NAMALWA (cell line): ENCODE measurements around the gene MPEG1.

Experiments
- DNase-seq: peaks from one replicate; pipeline ENCODE4 v3.0.0-alpha.2; 2015; ENCODE audit warnings: low spot score

Gene MPEG1, protein sequence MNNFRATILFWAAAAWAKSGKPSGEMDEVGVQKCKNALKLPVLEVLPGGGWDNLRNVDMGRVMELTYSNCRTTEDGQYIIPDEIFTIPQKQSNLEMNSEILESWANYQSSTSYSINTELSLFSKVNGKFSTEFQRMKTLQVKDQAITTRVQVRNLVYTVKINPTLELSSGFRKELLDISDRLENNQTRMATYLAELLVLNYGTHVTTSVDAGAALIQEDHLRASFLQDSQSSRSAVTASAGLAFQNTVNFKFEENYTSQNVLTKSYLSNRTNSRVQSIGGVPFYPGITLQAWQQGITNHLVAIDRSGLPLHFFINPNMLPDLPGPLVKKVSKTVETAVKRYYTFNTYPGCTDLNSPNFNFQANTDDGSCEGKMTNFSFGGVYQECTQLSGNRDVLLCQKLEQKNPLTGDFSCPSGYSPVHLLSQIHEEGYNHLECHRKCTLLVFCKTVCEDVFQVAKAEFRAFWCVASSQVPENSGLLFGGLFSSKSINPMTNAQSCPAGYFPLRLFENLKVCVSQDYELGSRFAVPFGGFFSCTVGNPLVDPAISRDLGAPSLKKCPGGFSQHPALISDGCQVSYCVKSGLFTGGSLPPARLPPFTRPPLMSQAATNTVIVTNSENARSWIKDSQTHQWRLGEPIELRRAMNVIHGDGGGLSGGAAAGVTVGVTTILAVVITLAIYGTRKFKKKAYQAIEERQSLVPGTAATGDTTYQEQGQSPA

DNA sequence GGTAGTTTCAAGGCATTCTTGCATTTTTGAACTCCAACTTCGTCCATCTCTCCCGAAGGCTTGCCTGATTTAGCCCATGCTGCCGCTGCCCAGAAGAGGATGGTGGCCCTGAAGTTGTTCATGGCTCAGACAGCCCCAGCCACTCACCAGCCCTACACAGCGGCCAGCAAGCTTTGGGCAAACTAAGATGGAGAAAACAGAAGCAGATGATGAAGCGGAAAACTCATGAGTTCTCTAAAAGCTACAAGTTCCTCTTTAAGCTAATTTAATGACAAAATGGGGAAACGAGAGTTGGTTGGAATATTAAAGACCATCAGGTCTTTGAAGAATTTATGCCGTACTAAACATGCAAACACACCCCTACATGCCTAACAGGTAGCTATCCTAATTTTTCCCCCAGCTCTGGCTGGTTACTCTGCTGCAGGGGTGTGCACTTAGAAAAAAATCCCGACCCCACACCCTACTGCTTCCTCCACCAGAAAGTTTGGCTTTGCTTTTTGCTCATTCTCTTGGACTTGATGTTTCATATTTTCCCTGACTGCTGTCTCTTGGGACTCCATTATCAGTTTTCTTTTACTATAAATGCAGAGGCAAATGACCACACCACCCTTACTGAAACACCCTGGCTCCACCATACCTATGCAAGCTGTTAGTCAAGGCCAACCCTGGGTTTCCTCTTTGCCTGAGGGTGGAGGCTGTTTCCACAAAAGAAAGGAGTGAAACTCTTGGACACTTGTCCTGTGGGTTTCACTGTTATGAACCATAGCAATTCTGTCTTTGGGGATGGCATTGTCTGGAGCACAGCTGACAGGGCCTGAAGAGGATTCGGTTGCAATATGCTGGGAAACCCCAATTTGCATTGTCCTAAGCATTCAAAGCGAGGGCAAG lies at the start of gene MPEG1:
TSS of gene MPEG1 (minus strand) at position 184 of the 888 bp plus-strand sequence. CDS start at position 122, 62 bp downstream.
- peak; percentile 71 for DNase-seq

DNA sequence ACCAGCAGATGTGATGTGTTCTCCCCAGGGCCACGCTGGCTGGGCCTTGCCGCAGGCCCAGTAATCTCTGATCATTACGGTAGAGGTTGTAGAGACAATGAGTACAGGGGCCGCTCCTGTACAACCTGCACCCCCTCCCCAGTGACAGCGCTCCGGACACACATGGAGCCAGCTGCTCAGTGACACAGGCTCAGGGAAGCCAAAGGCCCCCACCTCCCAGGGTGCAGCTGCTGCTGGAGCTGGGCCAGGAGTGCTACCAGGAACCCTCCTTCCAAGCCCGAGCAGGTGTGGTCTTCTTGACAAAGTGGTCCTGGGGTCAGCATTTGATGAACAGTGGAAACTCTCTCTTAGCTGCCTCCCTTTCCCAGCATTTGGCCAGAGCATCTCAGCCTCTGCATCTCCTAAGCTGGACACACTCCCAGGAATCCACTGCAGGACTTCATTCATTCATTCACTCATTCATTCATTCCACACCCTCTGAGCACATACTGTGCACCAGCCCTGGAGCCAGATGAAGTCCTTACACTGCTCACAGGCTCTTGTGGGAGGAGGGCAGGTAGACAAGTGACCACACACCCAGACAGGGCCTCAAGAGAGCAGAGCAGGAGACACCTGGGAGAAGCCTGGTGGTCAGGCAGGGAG lies 49.6 kb upstream of the MPEG1 start:
- DNase-seq = no peak

DNA sequence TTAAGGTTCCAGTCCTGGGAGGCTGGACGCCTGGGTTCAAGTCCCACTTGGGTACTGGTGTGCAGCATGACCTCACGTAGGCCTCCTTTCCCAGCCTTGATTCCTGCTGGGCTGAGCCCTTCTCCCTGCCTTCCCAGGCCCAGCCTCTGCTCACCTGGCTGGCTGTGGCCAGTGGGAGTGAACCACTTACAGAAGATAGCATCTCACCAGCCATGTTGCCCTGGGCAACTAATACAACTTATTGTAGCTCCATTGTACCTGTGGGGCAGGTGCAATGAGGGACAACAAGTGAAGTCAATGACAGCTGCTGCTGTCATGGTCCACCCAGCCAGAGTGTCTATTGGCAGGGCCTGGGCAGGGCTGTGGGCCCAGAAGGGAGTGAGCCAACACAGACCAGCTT lies 48.4 kb upstream of the MPEG1 start:
- no peak for DNase-seq

DNA sequence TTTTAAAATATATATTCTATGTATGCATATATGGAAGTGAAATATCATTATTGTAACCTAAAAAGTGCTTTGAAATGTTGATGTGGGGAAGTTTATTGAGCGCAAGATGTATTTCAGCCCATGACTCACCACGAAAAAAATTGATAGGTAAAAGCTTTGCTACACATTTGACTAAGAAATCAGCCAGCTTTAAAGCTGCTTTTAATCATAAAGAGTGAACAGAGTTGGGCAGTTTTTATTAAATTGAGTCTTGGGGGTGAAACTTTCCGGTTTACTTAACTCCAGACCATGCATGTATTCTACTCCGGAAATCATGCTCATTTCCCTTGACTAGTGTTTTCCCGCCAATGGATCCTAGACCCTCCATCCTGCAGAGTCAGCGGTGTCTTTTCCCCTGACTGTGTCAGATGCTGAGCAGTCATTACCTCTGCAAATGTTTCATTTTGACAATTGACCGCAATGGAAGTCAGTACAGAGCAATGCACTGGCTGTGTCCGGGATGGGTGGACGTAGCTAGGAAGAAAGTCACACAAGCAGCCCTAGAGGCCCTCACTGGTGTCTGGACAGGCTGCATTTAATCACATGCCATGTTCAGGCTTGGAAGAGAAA lies 47.2 kb upstream of the MPEG1 start:
- DNase-seq = no peak

DNA sequence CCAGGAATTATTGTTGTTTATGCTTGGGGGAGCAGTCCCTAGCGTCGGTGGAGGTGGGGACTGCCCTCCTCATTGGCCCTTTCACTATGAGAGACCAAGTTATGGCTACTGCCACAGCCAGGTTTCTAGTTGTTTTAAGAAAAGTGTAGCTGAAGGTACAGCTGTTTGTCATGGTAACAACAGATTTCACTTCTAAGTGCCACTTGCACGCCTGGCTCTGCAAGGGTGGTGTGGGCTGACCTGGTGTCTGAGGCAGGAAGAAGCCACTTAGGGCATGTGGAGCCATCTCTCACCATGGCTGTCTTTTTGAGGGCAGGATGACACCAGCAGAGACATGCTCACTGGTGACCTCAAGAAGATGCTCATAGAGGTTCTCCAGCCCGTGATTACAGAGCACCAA lies 46.3 kb upstream of the MPEG1 start:
- no peak for DNase-seq

DNA sequence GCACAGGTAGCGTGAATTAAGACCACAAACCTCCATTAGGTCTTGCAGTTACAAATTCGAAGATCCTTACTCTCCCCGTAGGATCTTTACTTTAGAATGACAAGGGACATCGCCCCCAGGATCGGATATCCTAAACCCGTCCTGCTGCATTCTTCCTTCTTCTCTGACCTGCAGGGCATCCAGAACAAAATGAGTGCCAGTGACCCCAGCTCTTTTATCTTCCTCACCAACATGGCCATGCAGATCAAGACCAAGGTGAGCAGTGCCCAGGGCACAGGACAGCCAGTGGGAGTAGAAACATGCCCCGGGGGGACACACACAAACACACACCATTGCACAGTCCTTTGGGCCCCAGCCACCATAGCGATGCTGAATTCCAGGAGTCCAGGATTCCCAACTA lies 42.6 kb upstream of the MPEG1 start:
- DNase-seq = no peak

DNA sequence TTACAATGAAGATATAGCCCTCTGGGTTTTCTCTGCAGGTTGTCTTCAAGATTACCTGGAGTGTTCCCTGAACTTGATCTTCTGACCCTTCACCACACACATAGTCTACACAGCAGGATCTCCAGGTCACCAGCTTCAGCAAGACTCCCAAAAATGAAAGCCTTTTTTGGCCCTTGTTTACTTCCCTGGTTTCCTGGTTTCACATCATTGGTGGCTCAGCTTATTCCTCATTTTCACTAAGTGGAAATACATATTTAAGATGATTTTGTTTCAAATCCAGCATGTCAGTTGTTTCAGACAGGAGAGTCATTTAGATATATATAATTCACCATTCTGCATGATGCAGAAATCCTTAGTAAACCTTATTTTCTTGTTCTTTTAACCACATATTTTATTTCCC lies 41.6 kb upstream of the MPEG1 start:
- DNase-seq = no peak

DNA sequence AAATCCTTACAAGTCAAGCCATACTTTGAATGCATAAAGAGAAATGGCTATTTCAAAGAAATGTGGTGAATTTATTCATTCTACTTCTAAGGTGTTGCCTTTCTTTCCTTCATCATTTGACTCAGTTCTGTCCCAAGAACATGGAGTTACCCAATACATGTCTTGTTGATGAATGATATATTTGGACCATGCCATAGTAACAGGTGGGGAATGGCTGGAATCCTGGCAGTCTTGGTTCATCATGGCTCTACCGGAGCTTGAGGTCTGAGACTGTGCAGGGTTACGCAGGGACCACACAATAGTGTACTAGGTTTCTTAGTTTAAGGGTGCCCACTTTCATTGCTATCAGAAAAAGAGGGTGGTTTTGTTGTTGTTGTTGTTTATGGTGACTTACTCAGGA lies 40.3 kb upstream of the MPEG1 start:
- DNase-seq = no peak

DNA sequence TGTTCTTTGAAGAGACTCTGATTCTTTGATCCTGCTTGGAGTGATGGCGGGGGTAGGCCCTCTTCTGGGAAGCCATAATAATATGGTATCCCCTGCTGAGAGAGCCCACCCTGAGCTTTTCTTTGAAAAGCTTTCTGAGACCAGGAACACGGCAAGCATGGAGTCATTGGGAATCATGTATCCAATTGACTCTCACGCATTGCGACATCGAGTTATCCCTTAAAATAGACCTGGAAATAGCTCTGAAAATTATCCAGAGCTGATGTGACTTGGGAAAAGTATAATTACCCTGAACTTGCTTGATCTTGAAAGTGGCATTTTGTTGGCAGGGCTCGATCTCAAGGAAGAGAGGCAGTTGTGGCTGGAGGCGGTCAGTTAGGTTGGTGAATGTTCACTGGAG lies 36.8 kb upstream of the MPEG1 start:
- no peak for DNase-seq

DNA sequence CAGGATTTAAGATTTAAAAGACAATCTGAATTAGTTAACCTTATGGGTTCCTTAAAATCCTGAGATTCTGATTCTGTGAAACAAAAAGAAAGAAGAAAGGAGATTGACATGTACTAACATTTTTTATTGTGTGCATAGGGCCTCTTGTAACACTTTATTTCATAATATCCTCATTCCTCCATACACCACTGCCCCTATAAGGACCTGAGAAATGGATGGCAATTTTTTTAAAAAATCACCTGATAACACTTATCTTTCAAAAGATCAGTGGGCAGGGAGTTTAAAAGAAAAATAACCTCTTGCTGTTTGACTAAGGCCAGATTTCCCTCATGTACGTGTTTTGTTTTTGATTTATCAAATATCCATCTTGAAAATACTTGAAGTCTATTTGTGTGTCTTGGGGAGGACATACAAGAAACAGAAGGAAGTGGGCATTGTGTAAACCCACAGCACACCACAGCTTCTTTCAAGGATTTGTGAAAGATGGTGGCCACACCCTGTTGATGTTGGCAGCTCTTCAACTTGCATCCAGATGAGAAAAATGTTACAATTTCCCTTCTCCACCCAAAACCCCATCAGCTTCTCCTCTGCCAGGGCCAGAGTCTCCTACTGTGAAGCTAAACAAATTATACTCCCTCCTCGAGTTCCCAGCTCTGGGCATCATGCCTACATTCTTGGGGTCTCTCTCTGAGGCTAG lies 35.0 kb upstream of the MPEG1 start:
- DNase-seq = no peak

DNA sequence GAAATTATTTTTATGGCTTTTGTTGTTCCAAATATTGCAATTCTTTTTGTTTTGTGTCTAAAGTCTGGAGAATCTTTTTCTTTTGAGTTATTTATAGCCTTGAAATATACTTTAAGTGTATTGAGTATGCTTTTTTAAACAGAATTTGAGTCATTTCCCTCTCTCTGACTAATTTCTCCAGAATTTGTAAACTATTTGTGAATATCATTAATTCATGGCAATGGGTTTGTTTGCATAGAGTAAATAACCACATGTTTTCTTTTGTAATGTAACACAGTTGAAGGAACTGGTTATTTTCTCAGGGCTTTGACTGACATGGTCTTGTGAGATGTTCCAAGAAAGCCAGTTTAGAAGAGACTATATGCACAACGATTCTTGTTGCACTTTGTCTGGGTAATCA lies 30.9 kb upstream of the MPEG1 start:
- no peak for DNase-seq

DNA sequence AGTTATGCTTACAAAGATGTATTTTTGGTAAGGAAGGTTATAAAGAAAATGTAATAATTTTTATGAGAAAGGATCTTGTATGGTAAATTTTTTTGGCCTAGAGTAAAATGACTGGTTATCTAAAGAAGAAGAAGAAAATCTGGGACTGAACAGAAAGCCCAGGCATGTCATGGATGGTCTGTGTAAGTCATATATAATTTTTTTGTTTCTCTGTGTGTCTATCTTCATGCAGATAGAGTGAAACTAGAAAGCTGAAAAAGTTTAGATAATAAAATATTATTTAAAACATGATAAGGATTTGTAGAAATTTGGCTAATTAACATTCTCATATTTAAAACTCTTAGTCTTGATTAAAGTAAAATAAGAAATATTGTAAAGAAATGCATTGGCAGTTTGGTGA lies 27.6 kb upstream of the MPEG1 start:
- no peak for DNase-seq

DNA sequence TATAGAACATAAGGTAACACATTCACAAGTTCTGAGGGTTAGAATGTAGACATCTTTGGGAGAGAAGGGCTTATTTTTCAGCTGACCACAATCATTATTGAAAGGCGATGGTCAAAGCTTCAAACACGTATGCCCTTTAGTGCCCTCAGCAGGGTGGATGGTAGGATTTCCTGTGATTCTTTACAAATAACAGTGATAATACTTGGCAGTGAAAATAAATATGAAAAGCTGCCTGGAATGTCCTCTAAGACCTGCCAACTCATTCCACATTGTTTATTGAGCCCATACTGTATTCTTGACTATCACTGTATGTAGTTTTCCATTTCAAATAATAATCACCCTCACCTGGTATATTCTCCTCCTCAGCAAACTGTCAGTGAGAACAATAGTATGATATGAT lies 13.7 kb upstream of the MPEG1 start:
- DNase-seq = no peak

DNA sequence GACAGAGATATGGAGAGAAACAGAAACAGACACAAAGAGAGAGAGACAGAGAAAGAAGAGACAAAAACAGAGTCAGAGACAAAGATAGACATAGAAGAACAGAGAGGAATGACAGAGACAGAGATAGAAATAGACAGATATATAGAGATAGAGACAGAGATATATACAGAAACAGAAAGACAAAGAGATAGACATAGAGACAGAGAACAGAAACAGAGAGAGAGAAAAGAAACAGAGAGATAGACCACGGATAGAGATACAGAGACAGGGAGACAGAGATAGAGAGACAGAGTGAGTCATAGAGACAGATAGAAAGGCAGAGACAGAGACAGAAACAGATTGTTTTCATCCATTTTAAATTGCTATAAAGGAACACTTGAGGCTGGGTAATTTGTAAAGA lies 12.3 kb upstream of the MPEG1 start:
- no peak for DNase-seq

DNA sequence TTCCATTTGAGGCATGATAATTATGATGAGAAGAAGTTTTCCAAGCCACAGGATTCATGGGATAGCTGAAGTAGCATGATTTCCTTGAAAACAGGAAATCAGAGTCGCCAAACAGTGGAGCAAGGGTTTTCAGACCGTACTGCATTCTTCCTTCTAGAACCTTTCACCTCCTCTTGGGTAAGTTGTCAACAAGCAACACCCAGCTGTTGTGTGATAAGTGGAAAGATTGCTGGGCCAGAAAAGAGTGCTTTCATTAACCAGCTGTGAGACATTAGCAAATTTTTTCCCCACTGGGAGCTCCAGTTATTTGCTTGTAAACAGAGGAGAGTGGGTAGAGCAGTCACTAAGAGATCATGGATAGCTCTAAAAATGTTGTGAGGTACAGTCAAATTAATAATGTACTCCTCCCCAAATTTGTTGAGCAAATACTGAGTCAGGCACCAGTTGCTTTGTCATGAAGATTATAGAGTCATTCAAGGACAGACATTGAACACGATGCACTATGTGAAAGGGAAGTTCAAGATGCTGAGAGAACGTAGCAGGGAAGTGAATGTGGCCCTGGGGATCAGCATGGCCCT lies 11.7 kb upstream of the MPEG1 start:
- DNase-seq = peak; percentile 36

DNA sequence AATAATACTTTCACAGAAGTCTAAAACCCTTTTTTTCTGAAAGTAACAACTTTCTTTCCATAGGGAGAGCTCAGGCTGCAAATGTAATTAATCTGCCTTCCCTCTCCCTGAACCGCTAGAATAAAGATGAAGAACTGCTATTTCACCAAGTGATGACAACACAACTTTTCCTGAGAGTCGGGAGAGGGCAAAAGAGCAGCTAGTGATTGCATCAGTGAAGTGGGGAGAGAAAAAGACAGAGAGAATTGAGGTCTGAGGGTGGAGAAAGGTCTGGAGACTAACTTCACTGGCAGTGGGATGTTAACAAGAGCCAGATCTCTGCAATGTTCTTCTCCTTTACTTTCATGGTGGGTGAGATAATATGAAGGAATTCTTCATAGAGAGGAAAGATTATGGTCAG lies 10.9 kb upstream of the MPEG1 start:
- DNase-seq = no peak

DNA sequence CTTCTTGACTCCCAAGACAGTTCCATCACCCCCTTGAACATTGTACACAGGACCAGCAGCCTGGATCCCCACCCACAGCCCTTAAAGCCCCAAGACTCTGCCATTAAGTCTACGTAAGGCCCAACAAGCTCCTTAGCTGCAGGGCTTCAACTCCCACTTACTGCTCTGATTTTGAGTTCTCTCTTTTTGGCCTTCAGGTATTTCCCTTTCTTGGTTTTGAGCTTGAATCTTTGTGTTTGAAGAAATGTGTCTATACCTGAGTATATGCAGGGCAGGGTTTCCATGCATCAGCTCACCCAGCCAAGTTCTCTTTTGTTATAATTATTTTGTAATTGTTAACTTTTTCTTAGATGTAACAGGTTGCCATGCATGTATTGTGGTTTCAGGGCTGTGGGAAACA lies 10.4 kb upstream of the MPEG1 start:
- no peak for DNase-seq

DNA sequence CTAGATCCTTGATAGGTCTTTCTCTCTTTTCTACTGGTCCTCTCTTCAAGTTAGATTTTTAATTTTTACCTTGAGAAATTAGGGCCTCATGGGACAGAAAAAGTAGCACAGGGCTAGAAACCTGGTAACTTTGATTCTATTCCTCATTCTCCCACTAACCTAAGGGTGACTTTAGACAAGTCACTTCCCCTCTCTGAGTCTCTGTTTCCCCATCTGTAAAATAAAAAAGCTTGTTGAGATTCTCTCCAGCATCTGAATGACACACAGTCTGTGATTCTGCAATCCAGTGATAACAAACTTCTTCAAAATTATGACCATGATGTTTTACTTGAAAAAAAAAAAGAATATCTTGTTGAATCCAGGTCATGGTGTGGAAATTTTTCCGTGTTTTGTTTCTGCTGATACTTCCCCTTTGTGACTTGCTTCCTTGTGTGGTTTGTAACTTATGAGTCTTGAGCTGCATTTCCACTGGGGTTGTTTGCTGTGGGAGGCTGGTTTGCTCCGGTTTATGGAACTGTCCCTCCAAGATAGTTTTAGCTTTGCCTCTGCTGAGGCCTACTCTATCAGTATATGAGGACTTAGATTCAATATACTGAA lies 9.8 kb upstream of the MPEG1 start:
- no peak for DNase-seq

DNA sequence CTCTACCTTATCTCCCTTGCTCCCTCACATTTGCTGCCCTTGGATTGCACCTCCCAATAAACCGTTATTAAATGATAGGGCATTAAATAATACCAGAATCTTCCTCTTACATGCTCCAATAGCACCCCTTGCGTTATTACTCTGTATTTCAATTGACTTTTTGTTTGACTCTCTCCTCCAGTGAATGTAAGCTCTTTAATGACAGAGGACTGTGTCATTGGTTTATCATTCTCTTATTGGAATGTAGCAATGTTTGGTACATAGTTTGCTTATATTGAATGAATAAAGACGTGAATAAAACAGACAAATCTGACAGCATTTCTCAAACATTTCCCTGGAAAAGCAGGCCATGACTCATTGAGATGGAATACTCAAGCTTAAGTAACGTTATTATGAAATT lies 8.7 kb upstream of the MPEG1 start:
- no peak for DNase-seq

DNA sequence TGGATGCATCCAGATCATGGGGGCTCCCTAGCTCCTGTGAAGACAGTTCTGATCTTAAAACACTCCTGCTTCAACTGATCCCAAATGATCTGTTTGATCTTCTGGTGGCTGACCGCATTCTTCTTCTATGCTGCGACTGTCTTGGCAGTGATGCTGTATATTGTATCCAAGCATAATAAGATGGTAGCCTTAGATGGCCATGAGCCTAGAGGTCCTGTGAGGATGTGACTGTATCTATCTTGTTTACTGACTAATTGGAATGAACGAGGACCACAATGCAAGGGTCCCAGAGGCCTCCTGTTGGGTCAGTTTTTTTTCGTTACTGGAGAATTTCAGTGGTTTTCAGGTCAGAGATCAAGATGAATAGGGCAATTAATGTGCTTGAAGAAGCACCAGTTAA lies 7.1 kb upstream of the MPEG1 start:
- DNase-seq = no peak
